22Rv1 (cell line): ENCODE results near the gene AMELY.

Experiments
- H3K27ac ChIP-seq: fragments of 450-650 bp; 2 replicates; pipeline ENCODE4 v1.5.1; 2017
- CTCF ChIP-seq: fragments of 450-650 bp; IDR thresholded peaks from 2 replicates; pipeline ENCODE4 v1.5.1; 2017; ENCODE audit warnings: mild to moderate bottlenecking
- ZFX ChIP-seq: fragments of 450-650 bp; IDR thresholded peaks from 2 replicates; pipeline ENCODE4 v1.6.1; 2017; ENCODE audit warnings: antibody characterized with exemption, borderline replicate concordance

The AMELY gene

GRCh38 chrY:6911253-6911881 is at the start of gene AMELY:
AMELY (minus strand) TSS chrY:6911752; CDS start chrY:6872608, 39,144 bp downstream.
- TF ChIP-seq CTCF (no peak), ZFX (no peak)

GRCh38 chrY:6949947-6950346 is 38.4 kb upstream of the AMELY start:
- TF ChIP-seq CTCF (no peak), ZFX (no peak)
- no peak overlapping the region for H3K27ac ChIP-seq

More at GRCh38 chrY:6911253-6911881, at the start of gene AMELY:
- H3K27ac ChIP-seq, result no peak within 1 kb of the TSS

GRCh38 chrY:6948378-6948777 is 36.8 kb upstream of the AMELY start:
- TF ChIP-seq CTCF (no peak), ZFX (no peak)
- peak overlapping the region; percentile 30; the same call in 1 of the 2 replicates for H3K27ac ChIP-seq

GRCh38 chrY:6947695-6948094 is 36.1 kb upstream of the AMELY start:
- TF ChIP-seq ZFX (no peak), CTCF (peak; percentile 41)
- H3K27ac ChIP-seq, result peak overlapping the region; percentile 30; the same call in 1 of the 2 replicates

- H3K27ac ChIP-seq, result no peak overlapping the region
- TF ChIP-seq ZFX, result no peak
- no peak for TF ChIP-seq CTCF
Measured at GRCh38 chrY:6935497-6935896, 23.9 kb upstream of the AMELY start.

GRCh38 chrY:6931779-6932396 is 20.3 kb upstream of the AMELY start:
- TF ChIP-seq ZFX, result no peak
- peak overlapping the region; percentile 56 for H3K27ac ChIP-seq

GRCh38 chrY:6929237-6929636 is 17.7 kb upstream of the AMELY start:
- TF ChIP-seq CTCF, result no peak
- TF ChIP-seq ZFX, result no peak

More at GRCh38 chrY:6929237-6929636, 17.7 kb upstream of the AMELY start:
- H3K27ac ChIP-seq, result no peak overlapping the region
